ENCODE measurements around the gene XRCC4.

XRCC4 gene

GRCh38 chr5:83385812-83386211, 308.5 kb downstream of the XRCC4 start:
- no peak for DNase-seq (ENCODE audit: low spot score)

- DNase-seq (ENCODE audit: low spot score) = peak; percentile 14
Observed at GRCh38 chr5:83387041-83387440, 309.7 kb downstream of the XRCC4 start.

DNA sequence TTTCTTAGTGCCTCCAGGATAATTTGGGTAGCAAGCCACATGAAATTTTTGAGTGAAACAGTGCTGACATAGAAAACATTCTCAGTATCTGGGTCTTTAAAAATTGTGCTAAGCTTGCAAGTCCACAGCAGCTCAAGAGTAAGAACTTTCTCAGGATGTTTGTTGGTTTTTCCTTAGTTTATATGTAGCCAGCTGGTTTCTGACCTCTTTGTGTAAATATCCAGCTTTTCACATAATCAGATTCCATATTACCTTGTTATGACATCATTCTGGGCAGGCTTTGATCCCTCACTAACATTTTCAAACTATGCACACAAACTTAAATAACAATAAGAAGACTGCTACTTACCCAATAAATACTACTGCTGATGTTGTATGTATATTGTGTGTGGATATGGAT, 311.3 kb downstream of the XRCC4 start:
- no peak for DNase-seq (ENCODE audit: low spot score)

GRCh38 chr5:83392766-83393503, 315.6 kb downstream of the XRCC4 start:
- DNase-seq (ENCODE audit: low spot score) = no peak

DNA sequence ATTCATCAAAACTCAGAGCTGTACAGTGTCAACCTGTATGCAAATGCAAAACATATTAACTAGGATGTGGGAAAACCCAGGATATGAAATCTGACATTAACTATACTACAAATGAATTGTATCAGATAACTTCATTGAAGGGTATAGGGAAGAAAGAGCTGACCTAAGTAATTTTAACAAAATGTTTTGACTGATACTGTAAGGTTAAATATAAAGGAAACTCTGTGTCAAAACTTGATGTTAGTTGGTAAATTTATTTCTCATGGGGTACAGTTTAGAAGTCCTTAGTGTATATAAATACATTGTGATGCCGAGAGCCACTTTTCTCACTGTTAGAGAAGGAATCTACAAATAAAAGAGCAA, 316.1 kb downstream of the XRCC4 start:
- DNase-seq (ENCODE audit: low spot score) = no peak

DNA sequence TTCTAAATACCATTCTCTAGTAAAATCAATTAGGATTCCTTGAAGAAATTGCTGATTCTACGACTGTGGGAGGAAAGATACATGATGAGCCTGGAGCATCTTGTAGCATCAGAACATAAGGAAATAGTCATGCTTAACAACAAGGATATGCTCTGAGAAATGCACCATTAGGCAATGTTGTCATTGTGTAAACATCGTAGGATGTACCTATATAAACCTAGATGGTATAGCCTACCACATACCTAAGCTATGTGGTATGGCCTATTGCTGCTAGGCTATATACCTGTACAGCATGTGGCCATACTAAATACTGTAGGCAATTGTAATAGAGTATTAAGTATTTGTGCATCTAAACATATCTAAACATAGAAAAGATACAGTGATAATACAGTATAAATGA, 316.8 kb downstream of the XRCC4 start:
- DNase-seq (ENCODE audit: low spot score) = no peak

GRCh38 chr5:83396662-83397061, 319.3 kb downstream of the XRCC4 start:
- DNase-seq (ENCODE audit: low spot score) = no peak

GRCh38 chr5:83397658-83398057, 320.3 kb downstream of the XRCC4 start:
- DNase-seq (ENCODE audit: low spot score) = no peak

- no peak for DNase-seq (ENCODE audit: low spot score)
Observed at GRCh38 chr5:83400241-83400640, 322.9 kb downstream of the XRCC4 start.

- no peak for DNase-seq (ENCODE audit: low spot score)
Observed at GRCh38 chr5:83400701-83401100, 323.4 kb downstream of the XRCC4 start.

GRCh38 chr5:83401122-83401731, 323.9 kb downstream of the XRCC4 start:
- DNase-seq (ENCODE audit: low spot score) = no peak

DNA sequence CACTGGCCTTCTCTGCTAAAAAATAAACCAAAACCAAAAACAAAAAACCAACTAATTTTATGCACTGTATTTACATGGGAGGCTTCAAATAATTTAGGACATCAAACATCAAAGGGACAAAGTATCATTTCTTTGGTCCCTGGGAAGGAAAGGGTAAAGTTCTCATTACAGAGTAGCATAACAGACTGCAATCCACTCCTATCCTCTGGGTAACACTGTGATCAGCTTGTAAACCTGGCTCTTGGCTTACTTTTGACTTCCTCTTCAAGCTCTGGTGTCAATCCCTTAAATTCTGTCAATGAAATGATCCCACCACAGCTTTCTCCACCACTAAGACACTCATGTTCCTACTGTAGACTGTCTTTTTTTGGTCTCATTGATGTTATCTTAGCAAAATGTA, 324.4 kb downstream of the XRCC4 start:
- DNase-seq (ENCODE audit: low spot score) = no peak

Measured in GM03348 (cell line).